Pons (tissue), 1 donor: ENCODE results near the gene RAD9A.
A peak's percentile ranks its signal among the peaks of the same experiment; 100 is the strongest.

Experiments
- DNase-seq: peaks from one replicate; pipeline ENCODE4 v3.0.0-alpha.2; 2016; ENCODE audit warnings: low spot score

Gene RAD9A

GRCh38 chr11:67428052-67429001 lies 36.5 kb downstream of the RAD9A start, which contains the start of gene RPS6KB2:
Gene RPS6KB2, plus strand, starts transcription at chr11:67428494. Its CDS starts 52 bp downstream, at chr11:67428546.
- DNase-seq = peak; percentile 97

GRCh38 chr11:67429038-67429668 lies 37.4 kb downstream of the RAD9A start:
- no peak for DNase-seq

DNA sequence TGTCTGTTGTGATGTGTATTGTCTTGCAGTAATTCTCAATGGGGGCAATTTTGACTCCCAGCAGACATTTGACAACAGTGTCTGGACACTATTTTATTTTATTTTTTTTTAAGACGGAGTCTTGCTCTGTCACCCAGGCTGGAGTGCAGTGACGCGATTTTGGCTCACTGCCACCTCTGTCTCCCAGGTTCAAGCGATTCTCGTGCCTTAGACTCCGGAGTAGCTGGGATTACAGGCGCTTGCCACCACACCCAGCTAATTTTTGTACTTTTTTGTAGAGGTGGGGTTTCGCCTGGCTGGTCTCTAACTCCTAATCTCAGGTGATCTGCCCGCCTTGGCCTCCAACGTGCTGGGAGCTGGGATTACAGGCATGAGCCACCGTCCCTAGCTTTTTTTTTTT lies 37.9 kb downstream of the RAD9A start:
- no peak for DNase-seq

DNA sequence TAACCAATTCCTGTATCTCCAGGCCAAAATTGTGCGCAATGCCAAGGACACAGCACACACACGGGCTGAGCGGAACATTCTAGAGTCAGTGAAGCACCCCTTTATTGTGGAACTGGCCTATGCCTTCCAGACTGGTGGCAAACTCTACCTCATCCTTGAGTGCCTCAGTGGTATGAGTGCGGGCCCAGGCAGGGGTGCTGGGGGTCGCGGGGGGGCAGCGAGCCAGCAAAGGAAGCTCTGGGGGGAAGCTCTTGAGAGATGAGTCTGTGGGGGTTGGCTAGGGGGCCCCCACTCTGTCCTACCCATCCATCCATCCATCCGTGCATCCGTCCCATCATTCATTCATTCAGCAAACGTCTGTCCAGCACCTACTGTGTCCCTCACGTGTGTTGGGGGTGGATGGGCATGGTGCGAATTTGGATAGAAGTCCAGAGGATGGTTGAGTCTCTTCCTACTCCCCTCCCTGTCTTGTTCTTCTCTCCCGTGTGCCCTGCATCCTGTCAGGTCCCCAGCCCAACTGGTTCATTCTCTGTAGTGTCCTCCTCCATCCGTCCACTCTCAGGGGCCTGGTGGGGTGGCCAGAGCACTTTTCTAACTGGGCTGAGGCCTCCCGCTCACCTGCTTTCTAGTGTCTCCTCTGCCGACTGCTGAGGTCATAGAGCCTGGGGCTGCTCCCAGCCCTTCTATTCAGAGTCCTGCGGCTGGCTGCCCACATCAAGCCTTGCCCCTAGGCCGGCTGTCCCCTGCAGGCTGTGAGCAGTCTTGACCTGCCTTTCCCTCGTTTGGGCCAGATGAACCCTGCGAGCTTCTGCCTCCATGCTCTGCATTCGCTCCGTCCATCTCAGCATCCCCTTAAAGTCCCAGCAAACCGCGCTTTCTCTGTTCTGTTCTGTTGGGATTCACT lies 39.8 kb downstream of the RAD9A start:
- no peak for DNase-seq

DNA sequence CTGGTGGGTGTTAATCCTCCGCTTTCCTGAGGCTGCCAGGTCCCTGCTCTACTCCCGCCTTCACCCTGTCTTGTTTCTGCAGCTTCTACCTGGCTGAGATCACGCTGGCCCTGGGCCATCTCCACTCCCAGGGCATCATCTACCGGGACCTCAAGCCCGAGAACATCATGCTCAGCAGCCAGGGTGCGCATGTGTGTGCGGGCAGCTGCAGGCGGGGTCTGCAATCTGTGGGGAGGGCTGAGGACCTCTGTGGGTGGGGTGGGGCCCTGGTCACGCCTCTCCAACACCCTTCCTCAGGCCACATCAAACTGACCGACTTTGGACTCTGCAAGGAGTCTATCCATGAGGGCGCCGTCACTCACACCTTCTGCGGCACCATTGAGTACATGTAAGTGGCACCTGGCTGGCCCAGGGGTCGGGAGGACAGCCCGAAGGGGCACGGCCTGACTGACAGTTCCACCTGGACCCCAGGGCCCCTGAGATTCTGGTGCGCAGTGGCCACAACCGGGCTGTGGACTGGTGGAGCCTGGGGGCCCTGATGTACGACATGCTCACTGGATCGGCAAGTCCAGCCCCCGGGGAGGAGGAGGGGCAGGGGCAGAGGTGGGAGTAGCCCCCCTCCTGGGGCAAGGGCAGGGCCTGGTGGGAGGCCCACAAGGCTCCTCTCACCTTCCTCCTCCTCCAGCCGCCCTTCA lies 41.0 kb downstream of the RAD9A start:
- no peak for DNase-seq

- no peak for DNase-seq
Observed at GRCh38 chr11:67433536-67434394, 42.0 kb downstream of the RAD9A start.

- no peak for DNase-seq
Observed at GRCh38 chr11:67434395-67434881, 42.7 kb downstream of the RAD9A start.

DNA sequence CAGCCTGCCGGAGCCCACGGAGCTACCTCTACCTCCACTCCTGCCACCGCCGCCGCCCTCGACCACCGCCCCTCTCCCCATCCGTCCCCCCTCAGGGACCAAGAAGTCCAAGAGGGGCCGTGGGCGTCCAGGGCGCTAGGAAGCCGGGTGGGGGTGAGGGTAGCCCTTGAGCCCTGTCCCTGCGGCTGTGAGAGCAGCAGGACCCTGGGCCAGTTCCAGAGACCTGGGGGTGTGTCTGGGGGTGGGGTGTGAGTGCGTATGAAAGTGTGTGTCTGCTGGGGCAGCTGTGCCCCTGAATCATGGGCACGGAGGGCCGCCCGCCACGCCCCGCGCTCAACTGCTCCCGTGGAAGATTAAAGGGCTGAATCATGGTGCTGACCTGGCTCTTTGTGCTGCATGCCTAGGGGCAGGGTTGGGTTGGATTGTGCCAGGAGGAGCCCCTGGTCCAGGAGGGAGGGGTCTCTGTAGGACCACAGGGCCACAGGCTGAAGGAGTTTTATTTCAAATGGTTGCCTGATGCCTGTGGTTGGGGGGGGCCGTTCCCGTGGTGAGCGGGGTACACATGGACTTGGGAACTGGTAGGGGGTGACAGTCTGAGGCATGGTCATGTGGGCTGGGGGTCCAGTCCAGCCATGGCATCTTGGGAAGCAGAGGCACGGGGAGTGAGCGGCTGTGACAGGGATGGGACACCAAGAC lies 43.4 kb downstream of the RAD9A start:
- DNase-seq = no peak

DNA sequence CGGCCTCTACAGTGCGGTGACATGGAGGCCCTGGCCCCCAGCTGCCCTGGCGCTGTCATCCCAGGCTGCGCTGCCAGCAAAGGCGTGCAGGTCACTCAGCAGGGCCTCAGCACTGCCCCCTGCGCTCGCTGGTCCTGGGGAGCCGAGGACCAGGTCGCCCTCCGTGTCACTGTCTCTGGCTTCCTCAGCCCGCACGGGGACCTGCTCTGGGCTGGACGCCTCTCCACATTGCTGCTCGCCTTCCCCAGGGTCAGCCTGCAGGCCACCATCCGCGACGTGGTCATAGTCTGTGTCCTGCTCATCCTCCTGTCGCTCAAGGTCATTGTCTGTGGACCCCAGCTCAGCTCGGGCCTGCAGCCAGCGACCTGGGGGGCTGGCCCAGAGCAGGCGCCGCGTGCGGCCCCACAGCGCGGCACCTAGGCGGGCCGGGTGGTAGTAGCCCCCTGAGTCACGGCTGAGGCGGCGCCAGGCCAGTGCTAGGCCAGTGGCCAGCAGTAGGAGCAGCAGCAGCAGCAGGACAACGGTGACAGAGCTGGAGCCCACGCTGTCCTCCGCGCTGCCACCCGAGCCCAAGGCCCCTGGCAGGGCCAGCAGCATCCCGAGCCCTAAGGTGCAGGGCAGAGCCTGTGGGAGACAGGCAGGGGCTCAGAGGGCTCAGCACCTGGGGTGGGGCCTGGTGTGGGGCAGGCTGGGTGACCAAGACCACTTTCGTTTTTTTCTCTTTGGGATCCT lies 44.1 kb downstream of the RAD9A start:
- DNase-seq = no peak

- no peak for DNase-seq
Observed at GRCh38 chr11:67436459-67437081, 44.8 kb downstream of the RAD9A start.

DNA sequence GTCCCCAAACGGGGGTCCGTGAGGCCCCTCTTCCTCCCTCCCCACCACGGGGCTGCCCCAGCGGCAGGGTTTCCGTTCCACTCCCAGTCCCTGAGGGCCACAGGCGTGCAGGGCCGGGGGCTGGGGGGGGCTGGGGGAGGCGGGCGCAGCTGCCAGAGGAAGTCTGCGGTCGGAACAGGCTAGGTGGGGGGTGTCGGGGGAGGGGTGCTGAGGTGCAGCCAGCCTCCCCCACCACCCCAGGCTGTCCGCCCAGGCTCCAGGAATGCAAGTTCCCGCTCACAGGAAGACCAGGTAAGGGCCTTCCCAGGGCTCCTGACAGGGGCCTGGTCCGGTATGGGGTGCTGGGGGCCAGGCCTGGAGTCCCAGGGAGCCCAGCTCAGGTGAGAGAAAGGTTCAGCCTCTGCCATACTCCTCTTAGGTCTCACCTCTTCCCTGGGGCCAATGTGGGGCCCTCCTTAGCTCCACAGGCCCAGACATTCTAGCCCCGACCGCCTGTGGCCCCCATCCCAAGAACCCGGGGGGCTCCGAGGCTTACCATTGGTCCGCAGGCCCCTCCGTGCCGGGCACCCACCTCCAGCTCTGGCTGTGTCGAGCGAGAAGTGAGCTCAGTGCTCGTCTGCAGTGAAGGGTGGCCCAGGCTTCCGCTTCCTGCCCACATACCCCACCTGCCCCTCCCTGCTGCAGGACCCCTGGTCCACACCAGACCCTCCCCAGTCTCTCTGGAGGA lies 45.5 kb downstream of the RAD9A start, which contains the start of gene PTPRCAP:
Gene PTPRCAP, minus strand, starts transcription at position 601 of the 727 bp plus-strand sequence. Its CDS starts 63 bp downstream, at position 538.
- DNase-seq = no peak

- DNase-seq = no peak
Observed at GRCh38 chr11:67437809-67438157, 46.0 kb downstream of the RAD9A start.

- no peak for DNase-seq
Observed at GRCh38 chr11:67438158-67438902, 46.5 kb downstream of the RAD9A start.

DNA sequence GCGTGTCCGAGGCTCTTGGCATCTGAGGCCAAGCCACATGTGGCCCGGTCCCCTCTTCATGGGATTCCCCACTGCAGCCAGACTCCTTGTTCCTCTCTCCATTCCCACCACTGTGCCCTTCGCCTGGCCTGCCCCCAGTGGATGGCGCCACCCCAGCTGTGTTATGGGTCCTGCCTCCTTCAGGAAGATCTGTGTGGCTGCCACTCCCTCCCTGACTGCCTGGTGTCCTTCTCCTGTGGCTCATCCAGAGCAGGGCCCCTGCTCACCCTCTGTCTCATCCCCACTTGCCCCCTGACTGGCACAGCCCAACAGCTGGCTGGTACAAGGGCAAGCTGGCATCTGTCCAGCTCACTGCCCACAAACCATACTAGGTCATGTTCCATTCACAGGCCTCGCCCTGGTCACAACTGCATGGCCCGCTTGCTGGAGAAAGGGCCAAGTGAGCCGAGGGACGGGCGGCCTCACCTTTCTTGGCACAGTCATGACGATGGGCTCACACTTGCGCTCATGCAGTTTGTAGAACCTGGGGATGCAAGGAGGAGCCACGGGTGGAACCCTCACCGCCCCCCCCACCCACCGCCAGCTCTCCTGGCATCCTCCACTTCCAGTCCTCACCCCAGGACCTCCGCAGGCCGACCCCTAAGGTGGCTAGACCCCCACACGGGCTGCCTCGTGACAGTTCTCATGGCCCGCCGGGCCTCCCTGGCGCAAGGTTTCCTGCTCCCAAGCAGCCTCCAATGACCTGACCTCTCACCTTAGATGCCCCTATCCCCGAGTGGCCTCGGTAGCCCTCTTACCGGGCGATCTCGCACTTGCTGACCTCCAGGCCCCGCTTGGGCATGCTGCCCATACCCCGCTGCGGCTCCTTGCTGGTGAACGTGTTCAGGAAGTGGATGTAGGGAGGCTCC lies 47.8 kb downstream of the RAD9A start:
- no peak for DNase-seq

- no peak for DNase-seq
Observed at GRCh38 chr11:67440229-67441097, 48.7 kb downstream of the RAD9A start.
